RWPE1 (cell line): ENCODE results near the gene KCNH1.

Source experiments
- CTCF ChIA-PET: fragments of 350-600 bp; sonication (Branson Sonifier 250); formaldehyde crosslinking; extraction: SDS; loops from one replicate; lab custom pipeline; 2021; lab: Yijun Ruan, JAX
- POLR2A ChIA-PET: fragments of 400-600 bp; formaldehyde crosslinking; extraction: SDS; loops from one replicate; lab custom pipeline; 2020; ENCODE audit warnings: antibody characterized with exemption; ENCODE audit not compliant: low non-redundant PET; lab: Yijun Ruan, JAX
- DNase-seq: peaks from one replicate; pipeline ENCODE4 v3.0.0; 2012; ENCODE audit warnings: low spot score
- H3K27ac ChIP-seq: fragments of 450-650 bp; 2 replicates; pipeline ENCODE4 v1.5.1; 2017
- CTCF ChIP-seq: fragments of 450-650 bp; conservative IDR thresholded peaks from 2 replicates; pipeline ENCODE4 v1.5.1; 2017; ENCODE audit warnings: low read depth, mild to moderate bottlenecking

The KCNH1 gene

GRCh38 chr1:210629276-210629675, 504.7 kb downstream of the KCNH1 start:
- no peak overlapping the region for H3K27ac ChIP-seq
- POLR2A ChIA-PET = no interaction called here
- CTCF ChIA-PET = no interaction called here
- TF ChIP-seq CTCF = no peak
- no peak for DNase-seq

DNA sequence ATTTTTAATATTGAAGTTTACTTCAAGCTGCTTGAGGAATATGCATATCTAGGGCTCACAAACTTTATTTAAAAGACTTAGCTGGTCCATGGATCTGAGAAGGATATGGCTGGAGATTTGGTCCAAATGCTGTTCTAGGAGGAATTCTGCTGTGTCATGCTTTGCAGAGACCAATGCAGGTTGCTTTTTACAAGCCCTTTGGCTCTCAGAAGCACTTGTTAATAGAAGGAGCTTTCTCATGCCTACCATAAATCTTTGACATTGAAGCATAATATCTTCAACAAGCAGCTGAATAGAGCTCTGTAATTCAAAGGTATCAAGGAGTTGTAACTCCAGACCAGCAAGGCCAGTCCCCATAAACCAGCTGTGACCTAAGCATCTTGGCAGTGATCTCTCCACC, 506.2 kb downstream of the KCNH1 start:
- H3K27ac ChIP-seq = no peak overlapping the region
- DNase-seq = no peak
- no peak for TF ChIP-seq CTCF
- POLR2A ChIA-PET = no interaction called here
- CTCF ChIA-PET = no interaction called here
